Raji (cell line): ENCODE results near the gene MOCOS.

Source experiments
- POLR2A ChIP-seq: IDR thresholded peaks from 2 replicates; pipeline ENCODE4 v1.6.1; 2011; ENCODE audit warnings: low read depth, low read length, control low read depth; ENCODE audit not compliant: insufficient read depth

The MOCOS gene

GRCh38 chr18:36273347-36273746, 86.0 kb downstream of the MOCOS start:
- no peak for TF ChIP-seq POLR2A

GRCh38 chr18:36274083-36274715, 86.9 kb downstream of the MOCOS start:
- TF ChIP-seq POLR2A, result no peak

- TF ChIP-seq POLR2A, result no peak
These were observed 88.3 kb downstream of the MOCOS start for GRCh38 chr18:36275561-36275960.

- TF ChIP-seq POLR2A, result no peak
These were observed 91.7 kb downstream of the MOCOS start for GRCh38 chr18:36279001-36279400.

- TF ChIP-seq POLR2A, result no peak
These were observed 94.6 kb downstream of the MOCOS start for GRCh38 chr18:36281936-36282335.

- TF ChIP-seq POLR2A, result no peak
These were observed 96.2 kb downstream of the MOCOS start for GRCh38 chr18:36283448-36283847.

- TF ChIP-seq POLR2A, result no peak
These were observed 97.0 kb downstream of the MOCOS start for GRCh38 chr18:36284268-36284667.

- no peak for TF ChIP-seq POLR2A
These were observed 97.5 kb downstream of the MOCOS start for GRCh38 chr18:36284671-36285295.

GRCh38 chr18:36287653-36288052, 100.4 kb downstream of the MOCOS start:
- TF ChIP-seq POLR2A, result no peak

GRCh38 chr18:36288689-36289088, 101.4 kb downstream of the MOCOS start:
- TF ChIP-seq POLR2A, result no peak

GRCh38 chr18:36294031-36294430, 106.7 kb downstream of the MOCOS start:
- no peak for TF ChIP-seq POLR2A

- TF ChIP-seq POLR2A, result no peak
These were observed 107.9 kb downstream of the MOCOS start for GRCh38 chr18:36295214-36295613.

- no peak for TF ChIP-seq POLR2A
These were observed 108.6 kb downstream of the MOCOS start for GRCh38 chr18:36295880-36296301.

- no peak for TF ChIP-seq POLR2A
These were observed 109.5 kb downstream of the MOCOS start for GRCh38 chr18:36296650-36297416.

- TF ChIP-seq POLR2A, result no peak
These were observed 110.3 kb downstream of the MOCOS start, which contains the start of gene FHOD3 for GRCh38 chr18:36297417-36298125. Gene FHOD3 (plus strand): TSS chr18:36297713. CDS start chr18:36297836, 123 bp downstream.
